Epithelial cell of proximal tubule (primary cell): ENCODE data around the gene DYNLRB2. TPM values are rescaled to one million over a fixed set of nuclear protein-coding genes. Genes with fewer than 3 reads are reported as not detected.

Source experiments
- DNase-seq: peaks from one replicate; pipeline ENCODE4 v3.0.0-alpha.2; 2011; ENCODE audit warnings: low read depth
- H3K4me3 ChIP-seq: 2 replicates; pipeline ENCODE4 v1.5.1; 2011; ENCODE audit warnings: low read depth, mild to moderate bottlenecking, low read length
- CTCF ChIP-seq: conservative IDR thresholded peaks from 2 replicates; pipeline ENCODE4 v1.5.1; 2012; ENCODE audit warnings: low read depth, mild to moderate bottlenecking, low read length
- total RNA-seq: library from RNA; depleted of rRNA; stranded (reverse); fragments of >200 nt; gene quantifications from 2 replicates; pipeline ENCODE4 v1.2.3, GENCODE V29; 2015

The DYNLRB2 gene
- total RNA-seq, 1 donor from 2014 or later, result not detected

- DNase-seq, result no peak
- no peak overlapping the region for H3K4me3 ChIP-seq
- TF ChIP-seq CTCF, result no peak
These were observed 50.5 kb downstream of the DYNLRB2 start for GRCh38 chr16:80591071-80591915.

DNA sequence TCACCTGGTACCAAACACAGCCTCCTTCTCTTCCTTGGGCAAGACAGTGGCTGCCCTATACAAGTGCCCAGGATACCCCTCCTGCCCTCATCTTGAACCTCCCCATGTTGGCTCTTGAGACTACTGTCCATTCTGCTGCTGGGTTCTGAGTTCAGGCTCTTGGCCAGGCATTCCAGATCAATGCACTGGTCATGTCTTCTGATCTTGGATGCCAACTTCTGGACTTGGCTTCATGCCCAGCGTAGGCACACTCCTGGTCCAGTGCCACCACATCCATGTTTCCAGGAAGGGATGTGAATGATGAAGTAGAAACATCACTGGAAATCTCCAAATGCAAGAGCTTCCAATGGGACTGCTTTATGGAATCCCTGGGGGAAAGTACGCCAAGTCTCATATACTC lies 51.5 kb downstream of the DYNLRB2 start:
- no peak overlapping the region for H3K4me3 ChIP-seq
- TF ChIP-seq CTCF, result no peak
- DNase-seq, result no peak

- TF ChIP-seq CTCF, result no peak
- no peak overlapping the region for H3K4me3 ChIP-seq
- no peak for DNase-seq
These were observed 54.0 kb downstream of the DYNLRB2 start for GRCh38 chr16:80594756-80595155.

GRCh38 chr16:80596507-80597207 lies 55.9 kb downstream of the DYNLRB2 start:
- TF ChIP-seq CTCF, result no peak
- no peak overlapping the region for H3K4me3 ChIP-seq
- no peak for DNase-seq

- no peak overlapping the region for H3K4me3 ChIP-seq
- no peak for TF ChIP-seq CTCF
- DNase-seq, result no peak
These were observed 58.7 kb downstream of the DYNLRB2 start for GRCh38 chr16:80599466-80599865.
